PC-9 (cell line): ENCODE results near the gene RHAG. TPM values are rescaled to one million over a fixed set of nuclear protein-coding genes. Genes with fewer than 3 reads are reported as not detected.

Source experiments
- BruUV-seq: library from RNA; stranded (reverse); fragments of 400-500 nt; replicated peaks from 2 replicates; lab custom pipeline; 2021; lab: Mats Ljungman, UMichigan
- CTCF ChIA-PET: fragments of 300-600 bp; sonication (Branson Sonifier 250); formaldehyde crosslinking; loops from one replicate; lab custom pipeline; 2022; ENCODE audit warnings: antibody characterized with exemption; lab: Charles Lee
- POLR2A ChIA-PET: fragments of 300-600 bp; sonication (Branson Sonifier 250); formaldehyde crosslinking; loops from one replicate; lab custom pipeline; 2022; ENCODE audit warnings: antibody characterized with exemption; ENCODE audit not compliant: unreplicated experiment; lab: Charles Lee
- DNase-seq, 2 experiments: peaks; one replicate each; pipeline versions ENCODE4 v3.0.0 to v3.0.0-alpha.2; 2015 to 2022; ENCODE audit warnings: mixed read lengths in 1 of 2
- H2AFZ ChIP-seq: fragments of 200-600 bp; sonication (generic); 2 replicates; pipeline ENCODE4 v1.8.1; 2017; ENCODE audit warnings: antibody characterized with exemption
- H3F3A ChIP-seq: fragments of 200-600 bp; sonication (generic); 2 replicates; pipeline ENCODE4 v1.8.1; 2017; ENCODE audit warnings: antibody characterized with exemption, mild to moderate bottlenecking, low read depth; ENCODE audit not compliant: insufficient read depth
- H3K27ac ChIP-seq: fragments of 200-600 bp; sonication (generic); 2 replicates; pipeline ENCODE4 v1.6.1; 2016; ENCODE audit warnings: mixed run types
- H3K27me3 ChIP-seq: fragments of 200-600 bp; sonication (generic); 2 replicates; pipeline ENCODE4 v1.6.1; 2016; ENCODE audit warnings: low read depth, mixed run types; ENCODE audit not compliant: insufficient read depth
- H3K36me3 ChIP-seq: fragments of 200-600 bp; sonication (generic); 2 replicates; pipeline ENCODE4 v1.6.1; 2016; ENCODE audit warnings: low read depth, mixed run types
- H3K4me1 ChIP-seq: fragments of 200-600 bp; sonication (generic); replicated peaks from 2 replicates; pipeline ENCODE4 v1.6.1; 2016; ENCODE audit warnings: mixed run types; ENCODE audit not compliant: insufficient read depth
- H3K4me2 ChIP-seq: fragments of 200-600 bp; sonication (generic); 2 replicates; pipeline ENCODE4 v1.6.1; 2017; ENCODE audit warnings: mixed run types
- H3K4me3 ChIP-seq: fragments of 200-600 bp; sonication (generic); 2 replicates; pipeline ENCODE4 v1.6.1; 2016; ENCODE audit warnings: mixed run types
- H3K79me2 ChIP-seq: fragments of 200-600 bp; sonication (generic); 2 replicates; pipeline ENCODE4 v1.6.1; 2017; ENCODE audit warnings: low read depth, mixed run types
- H3K9me2 ChIP-seq: fragments of 200-600 bp; sonication (generic); 2 replicates; pipeline ENCODE4 v1.8.1; 2017; ENCODE audit warnings: mild to moderate bottlenecking; ENCODE audit not compliant: insufficient read depth
- H3K9me3 ChIP-seq: fragments of 200-600 bp; sonication (generic); 2 replicates; pipeline ENCODE4 v1.8.1; 2016; ENCODE audit warnings: low read depth; ENCODE audit not compliant: insufficient read depth
- H4K20me1 ChIP-seq: fragments of 200-600 bp; sonication (generic); 2 replicates; pipeline ENCODE4 v1.8.1; 2017; ENCODE audit not compliant: insufficient read depth
- CTCF ChIP-seq: fragments of 200-600 bp; sonication (generic); conservative IDR thresholded peaks from 2 replicates; pipeline ENCODE4 v1.6.1; 2017; ENCODE audit warnings: mixed run types, antibody characterized with exemption, mild to moderate bottlenecking, moderate library complexity
- EZH2 ChIP-seq: fragments of 200-600 bp; sonication (generic); IDR thresholded peaks from 2 replicates; pipeline ENCODE4 v1.8.0; 2017; ENCODE audit warnings: antibody characterized with exemption, low read depth
- intact Hi-C: fragments of 100-400 bp; cut with micrococcal nuclease; formaldehyde crosslinking; loops from one replicate; pipeline ENCODE4 v1.10.0; 2022; ENCODE audit not compliant: unreplicated experiment
- total RNA-seq: library from RNA; stranded (reverse); gene quantifications from 2 replicates; pipeline ENCODE4 v1.2.3, GENCODE V29; 2021

The RHAG gene
- total RNA-seq, 1 experiment from 2014 or later, result not detected

GRCh38 chr6:49668083-49668511, 31.5 kb upstream of the RHAG start:
- POLR2A ChIA-PET, result no interaction called here
- intact Hi-C loops, result loop anchor here (1.0 to 10.0 kb wide), 3 partner anchors 8 to 113 kb away; partner anchors contain the start of gene C6orf141
- no TSS peak for BruUV-seq
- H3K9me2 ChIP-seq, result no peaks in the 10 kb centered on the region
- CTCF ChIA-PET, result no interaction called here
- H3F3A ChIP-seq, result peaks cover 8% of the 10 kb centered on the region
- H3K4me2 ChIP-seq, result peak overlapping the region; percentile 52
- peaks cover 25% of the 10 kb centered on the region for H3K4me1 ChIP-seq
- H2AFZ ChIP-seq, result no peak overlapping the region
- no peaks in the 10 kb centered on the region for H3K36me3 ChIP-seq
- H3K27me3 ChIP-seq, result no peaks in the 10 kb centered on the region
- H3K9me3 ChIP-seq, result no peaks in the 10 kb centered on the region
- peak overlapping the region; percentile 55; the same call in 1 of the 2 replicates for H3K27ac ChIP-seq
- H3K4me3 ChIP-seq, result no peak overlapping the region
- H3K79me2 ChIP-seq, result no peaks in the 10 kb centered on the region
- no peak for TF ChIP-seq EZH2
- peak; percentile 4 to 82 for DNase-seq
- H4K20me1 ChIP-seq, result no peaks in the 10 kb centered on the region

- intact Hi-C loops, result loop anchor here (5.0 to 10.0 kb wide), 2 partner anchors 45 to 112 kb away; partner anchors contain the start of gene C6orf141
- H3F3A ChIP-seq, result peaks cover 8% of the 10 kb centered on the region
- peak overlapping the region; percentile 55 for H3K27ac ChIP-seq
- no peak overlapping the region for H2AFZ ChIP-seq
- H3K4me2 ChIP-seq, result peak overlapping the region; percentile 52
- no peak for DNase-seq
- no peaks in the 10 kb centered on the region for H3K79me2 ChIP-seq
- no peaks in the 10 kb centered on the region for H3K36me3 ChIP-seq
- H3K9me2 ChIP-seq, result no peaks in the 10 kb centered on the region
- no peaks in the 10 kb centered on the region for H3K27me3 ChIP-seq
- POLR2A ChIA-PET, result no interaction called here
- no peaks in the 10 kb centered on the region for H4K20me1 ChIP-seq
- peaks cover 25% of the 10 kb centered on the region for H3K4me1 ChIP-seq
- no peak overlapping the region for H3K4me3 ChIP-seq
- TF ChIP-seq EZH2 (no peak), CTCF (no peak)
- CTCF ChIA-PET, result no interaction called here
- H3K9me3 ChIP-seq, result no peaks in the 10 kb centered on the region
- BruUV-seq, result no TSS peak
Observed at GRCh38 chr6:49666930-49667757, 30.5 kb upstream of the RHAG start.

GRCh38 chr6:49666480-49666879, 29.8 kb upstream of the RHAG start:
- intact Hi-C loops, result loop anchor here (5.0 to 10.0 kb wide), 2 partner anchors 44 to 112 kb away; partner anchors contain the start of gene C6orf141
- no peaks in the 10 kb centered on the region for H3K79me2 ChIP-seq
- H3K4me2 ChIP-seq, result no peak overlapping the region
- no peaks in the 10 kb centered on the region for H3K9me3 ChIP-seq
- DNase-seq, result no peak
- H3K4me3 ChIP-seq, result no peak overlapping the region
- H2AFZ ChIP-seq, result no peak overlapping the region
- peaks cover 8% of the 10 kb centered on the region for H3F3A ChIP-seq
- H4K20me1 ChIP-seq, result no peaks in the 10 kb centered on the region
- CTCF ChIA-PET, result no interaction called here
- H3K36me3 ChIP-seq, result no peaks in the 10 kb centered on the region
- no peak for TF ChIP-seq EZH2
- no peak for TF ChIP-seq CTCF
- H3K4me1 ChIP-seq, result peaks cover 25% of the 10 kb centered on the region
- no TSS peak for BruUV-seq
- H3K27me3 ChIP-seq, result no peaks in the 10 kb centered on the region
- POLR2A ChIA-PET, result no interaction called here
- no peaks in the 10 kb centered on the region for H3K9me2 ChIP-seq
- H3K27ac ChIP-seq, result no peak overlapping the region
